Lower leg skin (tissue), 4 donors: ENCODE results near the gene USF2. TPM values are rescaled to one million over a fixed set of nuclear protein-coding genes. Genes with fewer than 3 reads are reported as not detected.

Experiments used
- DNase-seq, 2 donors: peaks; one replicate each; pipeline ENCODE4 v3.0.0-alpha.2; 2019; ENCODE audit warnings: low spot score in 2 of 2
- H3K4me3 ChIP-seq: fragments of 200-600 bp; sonication (generic); 2 replicates; pipeline ENCODE4 v1.5.1; 2017; ENCODE audit warnings: mild to moderate bottlenecking, low read depth; ENCODE audit not compliant: poor library complexity, severe bottlenecking
- POLR2A ChIP-seq, 2 donors: fragments of 450-650 bp; IDR thresholded peaks; one replicate each; pipeline ENCODE4 v1.6.1; 2016 to 2017; ENCODE audit warnings: antibody characterized with exemption in 2 of 2, mild to moderate bottlenecking in 1 of 2, moderate library complexity in 1 of 2
- WGBS, 2 donors: methylation state at CpG; one replicate each; pipeline ENCODE4 v1.1.5; 2018; 5-methylcytosine and 5-hydroxymethylcytosine counted together
- intact Hi-C: fragments of 100-400 bp; cut with DNase I; formaldehyde crosslinking; loops from one replicate; pipeline ENCODE4 v1.15.0; 2023; ENCODE audit warnings: low total_unique reads
- total RNA-seq, 4 donors: library from RNA; depleted of rRNA; stranded (reverse); fragments of >200 nt; gene quantifications; one replicate each; pipeline ENCODE4 v1.1.0, GENCODE V29; 2016
- TF ChIP-seq, protein P1 (sequence below), 3 donors: fragments of 450-650 bp; IDR thresholded peaks; one replicate each; pipeline ENCODE4 v1.5.1; 2016; ENCODE audit warnings: antibody characterized with exemption in 3 of 3, mild to moderate bottlenecking in 3 of 3, moderate library complexity in 2 of 3

The USF2 gene
- total RNA-seq, 4 donors from 2014 or later, result 95.9 to 126 (median 120) TPM

GRCh38 chr19:35320065-35320713 is 51.4 kb downstream of the USF2 start:
- WGBS, 2 donors, result 65 to 66% methylated on average over 12 of the region's 12 CpGs
- no peak for DNase-seq
- intact Hi-C loops, result no loop called here
- TF ChIP-seq, protein P1, sequence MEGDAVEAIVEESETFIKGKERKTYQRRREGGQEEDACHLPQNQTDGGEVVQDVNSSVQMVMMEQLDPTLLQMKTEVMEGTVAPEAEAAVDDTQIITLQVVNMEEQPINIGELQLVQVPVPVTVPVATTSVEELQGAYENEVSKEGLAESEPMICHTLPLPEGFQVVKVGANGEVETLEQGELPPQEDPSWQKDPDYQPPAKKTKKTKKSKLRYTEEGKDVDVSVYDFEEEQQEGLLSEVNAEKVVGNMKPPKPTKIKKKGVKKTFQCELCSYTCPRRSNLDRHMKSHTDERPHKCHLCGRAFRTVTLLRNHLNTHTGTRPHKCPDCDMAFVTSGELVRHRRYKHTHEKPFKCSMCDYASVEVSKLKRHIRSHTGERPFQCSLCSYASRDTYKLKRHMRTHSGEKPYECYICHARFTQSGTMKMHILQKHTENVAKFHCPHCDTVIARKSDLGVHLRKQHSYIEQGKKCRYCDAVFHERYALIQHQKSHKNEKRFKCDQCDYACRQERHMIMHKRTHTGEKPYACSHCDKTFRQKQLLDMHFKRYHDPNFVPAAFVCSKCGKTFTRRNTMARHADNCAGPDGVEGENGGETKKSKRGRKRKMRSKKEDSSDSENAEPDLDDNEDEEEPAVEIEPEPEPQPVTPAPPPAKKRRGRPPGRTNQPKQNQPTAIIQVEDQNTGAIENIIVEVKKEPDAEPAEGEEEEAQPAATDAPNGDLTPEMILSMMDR (IDR thresholded peaks at IDR 0.05), result no peak
- no peak overlapping the region for H3K4me3 ChIP-seq

- 87 to 91% methylated on average over 2 of the region's 2 CpGs for WGBS, 2 donors
- DNase-seq, result no peak
- TF ChIP-seq, protein P1 (IDR thresholded peaks at IDR 0.05), result no peak
- no peak for TF ChIP-seq POLR2A (IDR thresholded peaks at IDR 0.05)
- intact Hi-C loops, result no loop called here
- no peak overlapping the region for H3K4me3 ChIP-seq
Measured at GRCh38 chr19:35321291-35321690, 52.5 kb downstream of the USF2 start.

GRCh38 chr19:35322014-35322413 is 53.3 kb downstream of the USF2 start:
- intact Hi-C loops, result no loop called here
- H3K4me3 ChIP-seq, result no peak overlapping the region
- 92 to 94% methylated on average over 9 of the region's 9 CpGs for WGBS, 2 donors
- no peak for DNase-seq
- TF ChIP-seq, protein P1 (IDR thresholded peaks at IDR 0.05), result no peak
- no peak for TF ChIP-seq POLR2A (IDR thresholded peaks at IDR 0.05)

DNA sequence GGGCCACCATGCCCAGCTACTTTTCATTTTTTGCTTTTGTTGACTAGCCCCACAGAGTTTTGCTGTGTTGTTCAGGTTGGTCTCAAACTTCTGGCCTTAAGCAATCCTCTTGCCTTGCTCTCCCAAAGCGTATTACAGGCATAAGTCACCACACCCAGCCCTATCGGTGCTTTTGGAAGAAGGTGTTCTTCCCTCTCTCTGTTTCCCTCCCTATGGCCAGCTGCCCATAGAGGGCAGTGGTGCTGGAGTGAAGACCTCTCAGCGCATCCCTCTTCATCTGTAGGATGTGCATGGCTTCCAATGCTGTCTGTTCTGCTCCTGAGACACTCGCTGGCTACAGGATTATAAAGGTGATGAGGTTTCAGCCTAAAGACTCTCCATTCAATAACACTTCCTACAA is 58.9 kb downstream of the USF2 start:
- intact Hi-C loops, result no loop called here
- no peak overlapping the region for H3K4me3 ChIP-seq
- TF ChIP-seq POLR2A (IDR thresholded peaks at IDR 0.05), result no peak
- TF ChIP-seq, protein P1 (IDR thresholded peaks at IDR 0.05), result no peak
- no peak for DNase-seq
- WGBS, 2 donors, result 65 to 66% methylated on average over 4 of the region's 4 CpGs

GRCh38 chr19:35328851-35329285 is 60.1 kb downstream of the USF2 start, which contains the start of gene CD22:
CD22 (plus strand) TSS chr19:35329187; CDS start chr19:35332041, 2,854 bp downstream.
- H3K4me3 ChIP-seq, result no peak within 1 kb of the TSS
- WGBS, 2 donors, result 81 to 87% methylated on average over 12 of the region's 12 CpGs
- TF ChIP-seq POLR2A (IDR thresholded peaks at IDR 0.05), result no peak
- TF ChIP-seq, protein P1 (IDR thresholded peaks at IDR 0.05), result no peak
- intact Hi-C loops, result no loop called here
- DNase-seq, result no peak

DNA sequence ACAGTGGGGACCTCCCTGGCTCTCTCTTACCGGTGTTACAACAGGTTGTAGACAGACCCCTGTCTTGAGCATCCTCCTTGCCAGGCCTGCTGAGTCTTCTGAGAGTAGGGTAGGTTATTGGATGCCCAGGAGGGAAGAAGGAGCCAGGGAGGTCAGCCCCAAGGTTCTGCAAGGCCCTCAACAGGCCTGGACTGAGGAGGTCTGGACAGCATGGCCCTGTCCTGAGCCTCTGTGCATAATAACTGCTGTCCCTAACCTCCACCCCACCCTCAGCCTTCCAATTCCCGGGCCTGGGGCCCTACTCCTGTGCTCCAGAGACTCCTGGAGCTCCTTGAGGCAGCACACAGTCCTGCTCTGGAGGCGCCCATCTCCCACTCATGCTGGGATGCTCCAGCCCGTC is 60.6 kb downstream of the USF2 start:
- WGBS, 2 donors, result 82 to 96% methylated on average over 4 of the region's 4 CpGs
- TF ChIP-seq, protein P1 (IDR thresholded peaks at IDR 0.05), result no peak
- no peak for TF ChIP-seq POLR2A (IDR thresholded peaks at IDR 0.05)
- no peak for DNase-seq
- H3K4me3 ChIP-seq, result no peak overlapping the region
- intact Hi-C loops, result no loop called here
